OCI-LY1 (cell line): ENCODE measurements around the gene PTPRM.

Experiments
- H2AFZ ChIP-seq: fragments of 200-600 bp; sonication (generic), shearing (Covaris generic); 2 replicates; pipeline ENCODE4 v1.6.0; 2014; ENCODE audit warnings: antibody characterized with exemption, mild to moderate bottlenecking, low read length
- H3F3A ChIP-seq: fragments of 200-600 bp; sonication (generic), shearing (Covaris generic); 2 replicates; pipeline ENCODE4 v1.6.0; 2014; ENCODE audit warnings: mild to moderate bottlenecking, antibody characterized with exemption, low read length, moderate library complexity; ENCODE audit not compliant: insufficient read depth
- H3K27ac ChIP-seq: fragments of 200-600 bp; sonication (generic); 2 replicates; pipeline ENCODE4 v1.5.1; 2014; ENCODE audit warnings: low read length, mixed run types, mild to moderate bottlenecking, low read depth; ENCODE audit not compliant: poor library complexity, severe bottlenecking
- H3K27me3 ChIP-seq: fragments of 200-600 bp; sonication (generic); 2 replicates; pipeline ENCODE4 v1.6.0; 2014; ENCODE audit warnings: antibody characterized with exemption, mild to moderate bottlenecking, low read length, moderate library complexity; ENCODE audit not compliant: insufficient read depth
- H3K36me3 ChIP-seq: fragments of 200-600 bp; sonication (generic); 2 replicates; pipeline ENCODE4 v1.6.1; 2014; ENCODE audit warnings: mild to moderate bottlenecking, antibody characterized with exemption, low read length, moderate library complexity, mixed read lengths; ENCODE audit not compliant: insufficient read depth
- H3K4me1 ChIP-seq: fragments of 200-600 bp; sonication (generic); 2 replicates; pipeline ENCODE4 v1.5.1; 2014; ENCODE audit warnings: mild to moderate bottlenecking, low read length, moderate library complexity; ENCODE audit not compliant: insufficient read depth, severe bottlenecking
- H3K4me2 ChIP-seq: fragments of 200-600 bp; sonication (generic), shearing (Covaris generic); 2 replicates; pipeline ENCODE4 v1.6.1; 2014; ENCODE audit warnings: low read length
- H3K4me3 ChIP-seq: fragments of 200-600 bp; sonication (generic); 2 replicates; pipeline ENCODE4 v1.5.1; 2014; ENCODE audit warnings: low read length, low read depth, mild to moderate bottlenecking, mixed read lengths; ENCODE audit not compliant: poor library complexity, severe bottlenecking
- H3K79me2 ChIP-seq: fragments of 200-600 bp; shearing (Covaris generic); 2 replicates; pipeline ENCODE4 v1.6.1; 2016; ENCODE audit warnings: mixed run types, low read length, mixed read lengths; ENCODE audit not compliant: insufficient read depth
- H3K9ac ChIP-seq: fragments of 200-600 bp; sonication (generic), shearing (Covaris generic); 2 replicates; pipeline ENCODE4 v1.6.1; 2014; ENCODE audit warnings: mild to moderate bottlenecking, low read length, mixed read lengths
- H3K9me2 ChIP-seq: fragments of 200-600 bp; sonication (generic), shearing (Covaris generic); 2 replicates; pipeline ENCODE4 v1.6.1; 2014; ENCODE audit warnings: low read depth, mild to moderate bottlenecking, low read length, mixed read lengths
- H3K9me3 ChIP-seq: fragments of 200-600 bp; shearing (Covaris generic); 2 replicates; pipeline ENCODE4 v1.6.1; 2014; ENCODE audit warnings: low read length, mixed read lengths
- H4K20me1 ChIP-seq: fragments of 200-600 bp; sonication (generic), shearing (Covaris generic); 2 replicates; pipeline ENCODE4 v1.6.0; 2016; ENCODE audit warnings: mild to moderate bottlenecking, low read length; ENCODE audit not compliant: insufficient read depth
- CTCF ChIP-seq: fragments of 200-600 bp; sonication (generic), shearing (Covaris generic); IDR thresholded peaks from 2 replicates; pipeline ENCODE4 v1.5.1; 2017; ENCODE audit warnings: mild to moderate bottlenecking, antibody characterized with exemption, low read length, moderate library complexity, mixed read lengths
- EZH2 ChIP-seq: fragments of 200-600 bp; sonication (generic), shearing (Covaris generic); IDR thresholded peaks from 2 replicates; pipeline ENCODE4 v1.8.0; 2017; ENCODE audit warnings: borderline replicate concordance, mixed run types, mild to moderate bottlenecking, antibody characterized with exemption, low read length, moderate library complexity, mixed read lengths

Gene PTPRM

GRCh38 chr18:7671105-7671504, 104.0 kb downstream of the PTPRM start:
- Histone ChIP-seq H4K20me1 (no peaks in the 10 kb centered on the region), H3K9me3 (no peaks in the 10 kb centered on the region), H3K4me1 (no peaks in the 10 kb centered on the region), H3K36me3 (no peaks in the 10 kb centered on the region), H3K4me3 (no peak overlapping the region), H3K4me2 (no peak overlapping the region), H3K9me2 (no peaks in the 10 kb centered on the region), H2AFZ (no peak overlapping the region), H3K79me2 (no peaks in the 10 kb centered on the region), H3K9ac (no peak overlapping the region), H3K27ac (no peak overlapping the region), H3F3A (no peaks in the 10 kb centered on the region), H3K27me3 (no peaks in the 10 kb centered on the region)
- no peak for TF ChIP-seq EZH2
- no peak for TF ChIP-seq CTCF

- Histone ChIP-seq H3K4me2 (no peak overlapping the region), H3K4me3 (no peak overlapping the region), H3K9me3 (no peaks in the 10 kb centered on the region), H3K79me2 (no peaks in the 10 kb centered on the region), H3K9me2 (no peaks in the 10 kb centered on the region), H3K27ac (no peak overlapping the region), H4K20me1 (no peaks in the 10 kb centered on the region), H2AFZ (no peak overlapping the region), H3K27me3 (no peaks in the 10 kb centered on the region), H3K36me3 (no peaks in the 10 kb centered on the region), H3K9ac (no peak overlapping the region), H3K4me1 (no peaks in the 10 kb centered on the region), H3F3A (no peaks in the 10 kb centered on the region)
- TF ChIP-seq CTCF (no peak), EZH2 (no peak)
These were observed 109.2 kb downstream of the PTPRM start for GRCh38 chr18:7676253-7676873.

GRCh38 chr18:7677001-7677400, 109.9 kb downstream of the PTPRM start:
- no peaks in the 10 kb centered on the region for H3F3A ChIP-seq
- H3K79me2 ChIP-seq = no peaks in the 10 kb centered on the region
- no peaks in the 10 kb centered on the region for H3K4me1 ChIP-seq
- H3K9me2 ChIP-seq = no peaks in the 10 kb centered on the region
- TF ChIP-seq CTCF (no peak), EZH2 (no peak)
- no peaks in the 10 kb centered on the region for H4K20me1 ChIP-seq
- H3K36me3 ChIP-seq = no peaks in the 10 kb centered on the region
- H3K9me3 ChIP-seq = no peaks in the 10 kb centered on the region
- no peaks in the 10 kb centered on the region for H3K27me3 ChIP-seq
- H3K9ac ChIP-seq = no peak overlapping the region
- no peak overlapping the region for H2AFZ ChIP-seq
- no peak overlapping the region for H3K4me3 ChIP-seq
- no peak overlapping the region for H3K4me2 ChIP-seq
- no peak overlapping the region for H3K27ac ChIP-seq
